ENCODE data around the gene NDRG2.

Gene NDRG2

GRCh38 chr14:21040370-21040925 lies 15.6 kb upstream of the NDRG2 start:
- Histone ChIP-seq H3K36me3 (ENCODE audit: insufficient read depth, low read depth, low read length) (no peaks in the 10 kb centered on the region), H3K27ac (ENCODE audit: low read length) (no peak overlapping the region), H3K9ac (ENCODE audit: low read depth, low read length) (no peak overlapping the region), H3K4me3 (ENCODE audit: low read length) (no peak overlapping the region), H3K27me3 (ENCODE audit: insufficient read depth, low read length) (no peaks in the 10 kb centered on the region), H3K9me3 (ENCODE audit: insufficient read depth, low read depth, low read length) (no peaks in the 10 kb centered on the region), H3K4me1 (ENCODE audit: insufficient read depth, low read length) (peaks cover 15% of the 10 kb centered on the region; the same call in 1 of the 2 replicates)

- no peak overlapping the region for H3K27ac ChIP-seq (ENCODE audit: low read length)
- H3K9ac ChIP-seq (ENCODE audit: low read depth, low read length): peak overlapping the region; percentile 51; the same call in 1 of the 2 replicates
- no peaks in the 10 kb centered on the region for H3K36me3 ChIP-seq (ENCODE audit: insufficient read depth, low read depth, low read length)
- H3K4me1 ChIP-seq (ENCODE audit: insufficient read depth, low read length): peaks cover 15% of the 10 kb centered on the region; the same call in 1 of the 2 replicates
- H3K27me3 ChIP-seq (ENCODE audit: insufficient read depth, low read length): no peaks in the 10 kb centered on the region
- H3K4me3 ChIP-seq (ENCODE audit: low read length): no peak overlapping the region
- H3K9me3 ChIP-seq (ENCODE audit: insufficient read depth, low read depth, low read length): no peaks in the 10 kb centered on the region
Measured at GRCh38 chr14:21039585-21040369, 14.9 kb upstream of the NDRG2 start.

DNA sequence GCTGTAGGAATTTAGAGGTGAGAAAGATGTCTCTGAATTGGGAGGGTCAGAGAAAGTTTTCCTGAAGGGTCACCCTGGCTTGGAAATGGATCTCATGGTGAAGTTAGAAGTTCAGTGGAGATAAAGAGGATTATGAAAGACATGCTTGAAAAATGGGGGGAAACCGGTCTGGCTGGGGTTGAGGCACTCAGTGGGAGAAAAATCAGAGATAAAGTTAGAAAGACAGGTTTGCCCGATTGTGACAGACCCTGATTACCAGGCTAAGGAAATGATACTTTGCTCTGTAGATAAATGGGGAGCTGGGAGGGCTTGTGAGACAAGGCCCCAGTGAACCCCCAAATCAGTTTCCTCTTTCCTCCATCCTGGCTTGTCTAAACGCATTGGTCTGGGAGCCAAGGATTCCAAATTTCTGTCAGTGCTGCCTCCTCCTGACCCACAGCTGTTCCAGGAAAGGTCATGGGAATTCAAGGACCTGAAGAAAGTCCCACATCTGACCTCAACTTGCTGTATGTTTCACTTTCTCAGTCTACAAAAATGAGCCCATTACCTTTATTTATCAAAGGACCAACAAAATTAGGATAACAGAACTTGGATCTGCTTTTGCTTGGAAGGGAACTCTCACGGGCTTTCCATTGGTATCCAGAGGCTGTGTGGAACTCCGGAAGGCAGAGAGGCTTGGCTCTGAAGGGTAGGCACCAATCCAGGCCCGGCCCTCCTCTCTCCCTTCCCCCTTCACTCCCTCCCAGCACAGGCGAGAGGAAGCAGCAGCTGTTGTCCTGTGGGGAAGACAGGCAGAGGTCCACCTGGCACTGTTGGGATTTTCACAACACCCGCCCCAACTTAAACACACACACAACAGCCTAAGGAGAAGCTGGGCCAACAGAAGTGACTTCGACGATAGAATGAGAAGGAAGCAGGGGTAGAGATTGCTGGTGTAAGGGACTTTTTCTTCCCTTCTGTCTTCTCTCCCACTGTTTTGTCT lies 13.9 kb upstream of the NDRG2 start:
- Histone ChIP-seq H3K9me3 (ENCODE audit: insufficient read depth, low read depth, low read length) (no peaks in the 10 kb centered on the region), H3K9ac (ENCODE audit: low read depth, low read length) (peak overlapping the region; percentile 51; the same call in 1 of the 2 replicates), H3K36me3 (ENCODE audit: insufficient read depth, low read depth, low read length) (no peaks in the 10 kb centered on the region), H3K4me3 (ENCODE audit: low read length) (no peak overlapping the region; the same call in 1 of the 2 replicates), H3K27me3 (ENCODE audit: insufficient read depth, low read length) (no peaks in the 10 kb centered on the region), H3K27ac (ENCODE audit: low read length) (no peak overlapping the region), H3K4me1 (ENCODE audit: insufficient read depth, low read length) (peaks cover 15% of the 10 kb centered on the region; the same call in 1 of the 2 replicates)

- no peaks in the 10 kb centered on the region for H3K36me3 ChIP-seq (ENCODE audit: insufficient read depth, low read depth, low read length)
- no peak overlapping the region for H3K4me3 ChIP-seq (ENCODE audit: low read length)
- no peak overlapping the region for H3K9ac ChIP-seq (ENCODE audit: low read depth, low read length)
- no peaks in the 10 kb centered on the region for H3K27me3 ChIP-seq (ENCODE audit: insufficient read depth, low read length)
- no peak overlapping the region for H3K27ac ChIP-seq (ENCODE audit: low read length)
- H3K9me3 ChIP-seq (ENCODE audit: insufficient read depth, low read depth, low read length): no peaks in the 10 kb centered on the region
- H3K4me1 ChIP-seq (ENCODE audit: insufficient read depth, low read length): peaks cover 15% of the 10 kb centered on the region; the same call in 1 of the 2 replicates
Measured at GRCh38 chr14:21037156-21037555, 12.3 kb upstream of the NDRG2 start.

GRCh38 chr14:21036751-21037150 lies 11.9 kb upstream of the NDRG2 start:
- no peak overlapping the region for H3K27ac ChIP-seq (ENCODE audit: low read length)
- H3K9me3 ChIP-seq (ENCODE audit: insufficient read depth, low read depth, low read length): no peaks in the 10 kb centered on the region
- no peak overlapping the region for H3K9ac ChIP-seq (ENCODE audit: low read depth, low read length)
- 0 out of 2 replicates have a peak, but pooled peaks cover 4% of the 10 kb centered on the region for H3K27me3 ChIP-seq (ENCODE audit: insufficient read depth, low read length)
- H3K4me1 ChIP-seq (ENCODE audit: insufficient read depth, low read length): peaks cover 15% of the 10 kb centered on the region; the same call in 1 of the 2 replicates
- H3K36me3 ChIP-seq (ENCODE audit: insufficient read depth, low read depth, low read length): no peaks in the 10 kb centered on the region
- H3K4me3 ChIP-seq (ENCODE audit: low read length): no peak overlapping the region

DNA sequence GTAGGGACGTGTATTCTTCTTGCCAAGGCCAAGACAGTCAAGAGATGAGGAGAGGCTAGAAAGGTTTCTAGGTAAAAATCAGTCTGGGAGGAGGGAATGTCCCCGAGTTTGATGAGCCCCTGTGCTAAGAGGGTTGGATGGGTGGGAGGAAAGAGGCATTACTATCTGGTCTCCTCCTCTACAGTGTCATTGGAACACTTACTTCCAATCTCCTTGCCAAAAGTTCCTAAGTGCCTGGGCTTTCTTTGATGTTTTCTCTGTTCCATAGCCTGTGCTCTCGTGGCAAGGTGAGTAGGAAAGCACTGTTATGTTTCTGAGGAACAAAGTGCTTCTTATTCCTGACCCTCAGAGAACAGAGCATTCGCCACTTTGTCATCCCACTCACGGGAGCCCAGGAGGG lies 9.8 kb upstream of the NDRG2 start, which contains the start of gene RNASE13:
Gene RNASE13, minus strand, starts transcription at position 101 of the 400 bp plus-strand sequence. CDS start 519 bp downstream, outside the sequence.
- Histone ChIP-seq H3K4me1 (ENCODE audit: insufficient read depth, low read length) (peaks cover 12% of the 10 kb centered on the region; the same call in 1 of the 2 replicates), H3K36me3 (ENCODE audit: insufficient read depth, low read depth, low read length) (no peaks in the 10 kb centered on the region), H3K27ac (ENCODE audit: low read length) (no peak within 1 kb of the TSS), H3K9me3 (ENCODE audit: insufficient read depth, low read depth, low read length) (no peaks in the 10 kb centered on the region), H3K27me3 (ENCODE audit: insufficient read depth, low read length) (peaks cover 10% of the 10 kb centered on the region; the same call in 1 of the 2 replicates), H3K4me3 (ENCODE audit: low read length) (no peak within 1 kb of the TSS), H3K9ac (ENCODE audit: low read depth, low read length) (no peak within 1 kb of the TSS)

DNA sequence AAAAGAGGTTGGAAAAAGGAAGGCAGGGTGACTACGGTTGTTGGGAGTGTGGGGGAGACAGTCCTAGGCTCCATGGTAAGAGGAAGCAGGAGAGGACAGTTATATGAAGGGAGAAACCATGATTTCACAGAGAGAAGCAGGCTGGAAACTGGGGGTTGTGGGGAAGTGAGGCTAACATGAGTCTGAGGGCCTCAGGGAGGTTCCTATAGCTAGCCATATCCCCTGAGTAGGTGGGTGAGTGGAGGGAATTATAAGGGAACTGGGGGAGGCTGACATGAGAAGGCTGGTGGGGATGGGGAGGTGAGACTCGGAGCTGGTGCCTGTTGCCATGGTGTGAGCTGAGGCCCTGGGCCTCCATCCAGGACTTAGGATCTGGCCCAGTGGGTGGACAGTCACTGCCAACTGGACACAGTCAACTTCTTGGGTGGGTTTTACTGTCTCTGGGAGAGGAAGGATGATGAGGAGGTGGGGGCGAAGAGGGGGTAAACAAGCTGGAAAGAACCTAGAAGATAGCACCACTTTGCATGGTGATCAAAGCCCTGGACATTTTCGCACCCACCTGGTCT lies 8.4 kb upstream of the NDRG2 start:
- H3K27me3 ChIP-seq (ENCODE audit: insufficient read depth, low read length): peaks cover 10% of the 10 kb centered on the region; the same call in 1 of the 2 replicates
- H3K4me1 ChIP-seq (ENCODE audit: insufficient read depth, low read length): no peaks in the 10 kb centered on the region
- no peaks in the 10 kb centered on the region for H3K36me3 ChIP-seq (ENCODE audit: insufficient read depth, low read depth, low read length)
- no peak overlapping the region for H3K27ac ChIP-seq (ENCODE audit: low read length)
- no peak overlapping the region for H3K9ac ChIP-seq (ENCODE audit: low read depth, low read length)
- no peaks in the 10 kb centered on the region for H3K9me3 ChIP-seq (ENCODE audit: insufficient read depth, low read depth, low read length)
- H3K4me3 ChIP-seq (ENCODE audit: low read length): no peak overlapping the region

DNA sequence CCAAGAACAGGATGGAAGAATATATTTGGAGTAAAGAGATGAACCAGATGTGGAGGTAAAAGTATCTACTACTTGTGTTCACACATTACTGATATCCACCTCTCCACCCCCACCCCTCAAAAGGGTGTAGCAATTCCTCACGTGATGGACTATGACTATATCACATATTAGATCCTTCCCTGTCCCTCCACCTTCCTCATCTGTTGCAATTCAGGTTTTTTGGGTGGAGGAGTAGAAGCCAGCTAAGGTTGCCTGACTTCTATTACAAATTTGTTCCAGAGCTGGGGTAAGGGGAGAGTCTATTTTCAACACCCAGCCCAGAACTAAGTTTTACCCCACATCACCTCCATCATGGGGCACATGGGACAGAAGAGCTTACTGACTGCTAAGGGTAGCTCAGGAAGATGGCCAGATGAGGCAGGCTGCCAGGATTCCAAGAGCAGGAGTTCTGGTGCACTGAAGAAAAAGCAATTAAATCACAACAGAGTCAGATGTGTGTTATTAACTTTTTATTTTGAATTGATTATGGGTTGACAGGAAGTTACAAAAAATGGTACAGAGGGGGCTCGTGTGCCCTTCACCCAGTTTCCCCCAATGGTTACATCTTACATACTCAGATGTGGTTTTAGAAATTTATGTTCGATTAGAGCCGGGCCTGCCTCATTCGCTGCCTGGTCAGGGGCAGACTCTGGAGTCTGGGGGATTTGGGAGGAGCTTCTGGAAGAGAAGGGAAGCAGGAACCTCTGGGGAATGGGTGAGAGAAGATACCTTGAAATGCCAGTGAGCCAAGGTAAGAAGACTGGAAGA lies 7.7 kb upstream of the NDRG2 start:
- no peaks in the 10 kb centered on the region for H3K9me3 ChIP-seq (ENCODE audit: insufficient read depth, low read depth, low read length)
- H3K9ac ChIP-seq (ENCODE audit: low read depth, low read length): no peak overlapping the region
- no peak overlapping the region for H3K4me3 ChIP-seq (ENCODE audit: low read length)
- no peaks in the 10 kb centered on the region for H3K36me3 ChIP-seq (ENCODE audit: insufficient read depth, low read depth, low read length)
- no peaks in the 10 kb centered on the region for H3K4me1 ChIP-seq (ENCODE audit: insufficient read depth, low read length)
- H3K27ac ChIP-seq (ENCODE audit: low read length): no peak overlapping the region
- peaks cover 10% of the 10 kb centered on the region for H3K27me3 ChIP-seq (ENCODE audit: insufficient read depth, low read length)

- no peak overlapping the region for H3K9ac ChIP-seq (ENCODE audit: low read depth, low read length)
- H3K27me3 ChIP-seq (ENCODE audit: insufficient read depth, low read length): peaks cover 21% of the 10 kb centered on the region
- H3K27ac ChIP-seq (ENCODE audit: low read length): no peak overlapping the region
- H3K4me3 ChIP-seq (ENCODE audit: low read length): no peak overlapping the region
- peaks cover 9% of the 10 kb centered on the region; the same call in 1 of the 2 replicates for H3K4me1 ChIP-seq (ENCODE audit: insufficient read depth, low read length)
- no peaks in the 10 kb centered on the region for H3K36me3 ChIP-seq (ENCODE audit: insufficient read depth, low read depth, low read length)
- no peaks in the 10 kb centered on the region for H3K9me3 ChIP-seq (ENCODE audit: insufficient read depth, low read depth, low read length)
Measured at GRCh38 chr14:21030531-21030930, 5.7 kb upstream of the NDRG2 start.

GRCh38 chr14:21029917-21030316 lies 5.1 kb upstream of the NDRG2 start, which contains the start of gene TPPP2:
Gene TPPP2 (plus strand): TSS chr14:21030217. CDS start chr14:21030582, 365 bp downstream.
- Histone ChIP-seq H3K27ac (ENCODE audit: low read length) (no peak within 1 kb of the TSS), H3K9ac (ENCODE audit: low read depth, low read length) (no peak within 1 kb of the TSS), H3K9me3 (ENCODE audit: insufficient read depth, low read depth, low read length) (no peaks in the 10 kb centered on the region), H3K4me1 (ENCODE audit: insufficient read depth, low read length) (peaks cover 9% of the 10 kb centered on the region; the same call in 1 of the 2 replicates), H3K4me3 (ENCODE audit: low read length) (no peak within 1 kb of the TSS), H3K36me3 (ENCODE audit: insufficient read depth, low read depth, low read length) (no peaks in the 10 kb centered on the region), H3K27me3 (ENCODE audit: insufficient read depth, low read length) (peaks cover 21% of the 10 kb centered on the region)
